ENCODE results near the gene DNHD1.

DNHD1 gene

DNA sequence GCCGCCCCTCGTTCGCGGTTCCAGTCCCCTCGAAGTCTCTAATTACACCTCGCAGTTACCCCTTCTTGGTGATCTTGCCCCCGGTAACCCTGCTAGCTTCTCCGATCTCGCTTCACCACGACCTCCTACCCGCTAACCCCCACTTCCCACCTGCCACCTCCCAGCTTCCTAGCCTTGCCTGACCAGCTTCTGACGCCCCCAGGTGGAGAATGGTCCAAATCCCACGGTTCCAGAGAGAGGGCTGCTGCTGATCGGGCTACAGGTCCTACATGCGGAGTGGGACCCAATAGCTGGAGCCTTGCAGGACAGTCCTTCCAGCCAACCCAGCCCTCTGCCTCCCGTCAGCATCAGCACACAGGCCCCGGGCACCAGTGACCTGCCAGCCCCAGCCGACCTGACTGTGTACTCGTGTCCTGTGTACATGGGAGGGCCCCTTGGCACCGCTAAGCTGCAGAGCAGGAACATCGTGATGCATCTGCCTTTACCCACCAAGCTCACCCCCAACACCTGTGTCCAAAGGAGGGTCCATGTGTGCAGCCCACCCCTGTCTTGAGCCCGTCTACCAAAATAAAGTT is 74.4 kb downstream of the DNHD1 start:
- H3K27ac ChIP-seq (ENCODE audit: low read length) = no peak overlapping the region
- no peaks in the 10 kb centered on the region for H4K20me1 ChIP-seq (ENCODE audit: insufficient read depth, low read length)
- H2AFZ ChIP-seq (ENCODE audit: low read length) = no peak overlapping the region
- no peak overlapping the region for H3K9ac ChIP-seq (ENCODE audit: low read length)
- no peaks in the 10 kb centered on the region for H3K27me3 ChIP-seq (replicated peaks; ENCODE audit: insufficient read depth, low read length)
- no peaks in the 10 kb centered on the region for H3K9me2 ChIP-seq (replicated peaks; ENCODE audit: insufficient read depth, low read length)
- H3K4me1 ChIP-seq (ENCODE audit: low read length) = 0 out of 2 replicates have a peak, but pooled peaks cover 9% of the 10 kb centered on the region
- DNase-seq = no peak
- no peaks in the 10 kb centered on the region for H3K9me3 ChIP-seq (replicated peaks; ENCODE audit: insufficient read depth, low read length)
- H3K4me3 ChIP-seq (ENCODE audit: low read length) = no peak overlapping the region
- H3F3A ChIP-seq (ENCODE audit: insufficient read depth, low read length) = no peaks in the 10 kb centered on the region
- H3K79me2 ChIP-seq (ENCODE audit: low read length) = no peaks in the 10 kb centered on the region
- H3K36me3 ChIP-seq (replicated peaks; ENCODE audit: insufficient read depth, low read length) = no peaks in the 10 kb centered on the region
- TF ChIP-seq EZH2 (optimal IDR thresholded peaks at IDR 0.05; ENCODE audit: low read depth, low read length) (no peak), EZH2phosphoT487 (IDR thresholded peaks at IDR 0.05; ENCODE audit: low read length) (no peak)
- TF ChIP-seq, protein P1, sequence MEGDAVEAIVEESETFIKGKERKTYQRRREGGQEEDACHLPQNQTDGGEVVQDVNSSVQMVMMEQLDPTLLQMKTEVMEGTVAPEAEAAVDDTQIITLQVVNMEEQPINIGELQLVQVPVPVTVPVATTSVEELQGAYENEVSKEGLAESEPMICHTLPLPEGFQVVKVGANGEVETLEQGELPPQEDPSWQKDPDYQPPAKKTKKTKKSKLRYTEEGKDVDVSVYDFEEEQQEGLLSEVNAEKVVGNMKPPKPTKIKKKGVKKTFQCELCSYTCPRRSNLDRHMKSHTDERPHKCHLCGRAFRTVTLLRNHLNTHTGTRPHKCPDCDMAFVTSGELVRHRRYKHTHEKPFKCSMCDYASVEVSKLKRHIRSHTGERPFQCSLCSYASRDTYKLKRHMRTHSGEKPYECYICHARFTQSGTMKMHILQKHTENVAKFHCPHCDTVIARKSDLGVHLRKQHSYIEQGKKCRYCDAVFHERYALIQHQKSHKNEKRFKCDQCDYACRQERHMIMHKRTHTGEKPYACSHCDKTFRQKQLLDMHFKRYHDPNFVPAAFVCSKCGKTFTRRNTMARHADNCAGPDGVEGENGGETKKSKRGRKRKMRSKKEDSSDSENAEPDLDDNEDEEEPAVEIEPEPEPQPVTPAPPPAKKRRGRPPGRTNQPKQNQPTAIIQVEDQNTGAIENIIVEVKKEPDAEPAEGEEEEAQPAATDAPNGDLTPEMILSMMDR (IDR thresholded peaks at IDR 0.05; ENCODE audit: low read length) = no peak
- H3K4me2 ChIP-seq (ENCODE audit: low read depth, low read length) = no peak overlapping the region

DNA sequence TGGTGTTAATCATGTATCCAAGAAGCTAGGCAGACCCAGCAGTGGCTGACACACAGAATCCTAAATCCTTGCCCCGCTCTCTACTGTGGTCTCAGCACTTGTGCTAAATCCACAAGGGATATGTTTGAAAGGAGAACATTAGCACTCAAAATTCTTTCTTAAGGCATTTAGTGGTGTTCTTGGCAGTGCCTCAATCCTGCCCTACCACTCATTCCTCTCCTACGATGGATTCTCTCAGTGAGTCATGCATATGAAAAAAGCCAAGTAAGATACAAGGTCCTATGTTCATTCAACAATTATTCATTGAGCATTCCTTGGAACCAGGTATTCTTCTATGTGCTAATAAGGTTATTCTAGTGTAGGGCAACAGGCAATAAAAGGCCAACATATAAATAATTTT is 75.1 kb downstream of the DNHD1 start:
- Histone ChIP-seq H2AFZ (ENCODE audit: low read length) (no peak overlapping the region), H3K9ac (ENCODE audit: low read length) (no peak overlapping the region), H3K79me2 (ENCODE audit: low read length) (no peaks in the 10 kb centered on the region), H3K36me3 (replicated peaks; ENCODE audit: insufficient read depth, low read length) (no peaks in the 10 kb centered on the region), H3F3A (ENCODE audit: insufficient read depth, low read length) (no peaks in the 10 kb centered on the region), H3K27ac (ENCODE audit: low read length) (no peak overlapping the region), H3K4me2 (ENCODE audit: low read depth, low read length) (no peak overlapping the region), H3K4me1 (ENCODE audit: low read length) (0 out of 2 replicates have a peak, but pooled peaks cover 9% of the 10 kb centered on the region), H3K27me3 (replicated peaks; ENCODE audit: insufficient read depth, low read length) (no peaks in the 10 kb centered on the region), H3K4me3 (ENCODE audit: low read length) (no peak overlapping the region), H3K9me2 (replicated peaks; ENCODE audit: insufficient read depth, low read length) (no peaks in the 10 kb centered on the region), H3K9me3 (replicated peaks; ENCODE audit: insufficient read depth, low read length) (no peaks in the 10 kb centered on the region), H4K20me1 (ENCODE audit: insufficient read depth, low read length) (no peaks in the 10 kb centered on the region)
- no peak for TF ChIP-seq EZH2phosphoT487 (IDR thresholded peaks at IDR 0.05; ENCODE audit: low read length)
- no peak for TF ChIP-seq EZH2 (optimal IDR thresholded peaks at IDR 0.05; ENCODE audit: low read depth, low read length)
- TF ChIP-seq, protein P1 (IDR thresholded peaks at IDR 0.05; ENCODE audit: low read length) = no peak
- DNase-seq = no peak

DNA sequence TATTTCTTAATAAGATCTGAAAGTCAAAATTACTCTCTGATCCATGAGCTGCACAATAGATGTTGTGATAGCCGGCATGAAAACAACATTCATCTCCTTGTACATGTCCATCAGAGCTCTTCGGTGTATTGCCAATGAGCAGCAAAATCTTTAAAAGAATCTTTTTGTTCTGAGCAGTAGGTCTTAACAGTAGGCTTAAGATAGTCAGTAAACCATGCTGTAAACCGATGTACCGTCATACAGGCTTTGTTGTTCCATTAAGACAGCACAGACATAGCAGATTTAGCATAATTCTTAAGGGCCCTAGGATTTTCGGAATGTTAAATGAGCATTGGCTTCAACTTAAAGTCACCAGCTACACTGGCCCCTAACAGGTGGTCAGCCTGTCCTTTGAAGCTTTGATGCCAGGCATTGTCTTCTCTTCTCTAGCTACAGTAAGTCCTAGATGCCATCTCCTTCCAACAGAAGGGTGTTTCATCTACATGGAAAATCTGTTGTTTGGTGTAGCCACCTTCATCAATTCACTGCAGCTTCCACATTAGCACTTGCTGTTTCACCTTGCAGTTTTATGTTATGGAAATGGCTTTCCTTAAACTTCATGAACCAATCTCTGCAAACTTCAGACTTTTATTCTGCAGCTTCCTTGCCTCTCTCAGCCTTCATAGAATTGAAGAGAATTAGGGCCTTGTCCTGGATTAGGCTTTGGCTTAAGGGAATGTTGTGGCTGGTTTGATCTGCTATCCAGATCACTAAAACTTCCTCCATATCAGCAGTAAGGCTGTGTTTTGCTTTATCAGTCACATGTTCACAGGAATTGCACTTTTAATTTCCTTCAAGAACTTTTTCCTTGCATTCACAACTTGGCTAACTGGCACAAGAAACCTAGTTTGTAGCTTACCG is 78.0 kb downstream of the DNHD1 start:
- Histone ChIP-seq H3K4me3 (ENCODE audit: low read length) (no peak overlapping the region), H3K79me2 (ENCODE audit: low read length) (no peaks in the 10 kb centered on the region), H3K36me3 (replicated peaks; ENCODE audit: insufficient read depth, low read length) (no peaks in the 10 kb centered on the region), H3K27me3 (replicated peaks; ENCODE audit: insufficient read depth, low read length) (no peaks in the 10 kb centered on the region), H4K20me1 (ENCODE audit: insufficient read depth, low read length) (no peaks in the 10 kb centered on the region), H3K9ac (ENCODE audit: low read length) (no peak overlapping the region), H3K9me2 (replicated peaks; ENCODE audit: insufficient read depth, low read length) (no peaks in the 10 kb centered on the region), H3K4me2 (ENCODE audit: low read depth, low read length) (no peak overlapping the region), H3K27ac (ENCODE audit: low read length) (no peak overlapping the region), H3F3A (ENCODE audit: insufficient read depth, low read length) (no peaks in the 10 kb centered on the region), H3K9me3 (replicated peaks; ENCODE audit: insufficient read depth, low read length) (no peaks in the 10 kb centered on the region), H2AFZ (ENCODE audit: low read length) (no peak overlapping the region), H3K4me1 (ENCODE audit: low read length) (no peaks in the 10 kb centered on the region)
- TF ChIP-seq EZH2phosphoT487 (IDR thresholded peaks at IDR 0.05; ENCODE audit: low read length) = no peak
- no peak for TF ChIP-seq EZH2 (optimal IDR thresholded peaks at IDR 0.05; ENCODE audit: low read depth, low read length)
- TF ChIP-seq, protein P1 (IDR thresholded peaks at IDR 0.05; ENCODE audit: low read length) = no peak
- no peak for DNase-seq

Data from MM.1S (cell line).